ENCODE data around the gene ATP2A3. TPM values are rescaled to one million over a fixed set of nuclear protein-coding genes. Genes with fewer than 3 reads are reported as not detected.

The ATP2A3 gene
- total RNA-seq, 4 donors from 2014 or later: 0.89 to 1.4 (median 0.98) TPM

DNA sequence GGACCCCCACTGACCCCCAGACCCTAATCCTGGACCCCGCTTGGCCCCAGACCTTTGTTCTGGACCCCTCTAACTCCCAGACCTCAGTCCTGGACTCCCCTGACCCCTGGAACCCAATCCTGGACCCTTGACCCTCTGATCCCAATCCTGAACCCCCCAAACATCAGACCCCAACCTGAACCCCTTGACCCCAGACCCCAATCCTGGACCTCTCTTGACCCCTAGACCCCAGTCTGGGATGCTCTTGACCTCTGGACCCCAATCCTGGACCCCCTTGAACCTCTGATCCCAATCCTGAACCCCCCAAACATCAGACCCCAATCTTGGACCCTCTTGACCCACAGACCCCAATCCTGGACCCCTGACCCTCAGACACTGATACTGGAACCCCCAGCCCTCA lies 34.5 kb downstream of the ATP2A3 start:
- intact Hi-C loops (cut with DNase I; ENCODE audit: low total_unique reads) (no loop called here), in situ Hi-C loops (cut with MboI; ENCODE audit: low sequenced_read_pairs in 4 of 4) (no loop called here)
- Histone ChIP-seq H3K36me3 (no peaks in the 10 kb centered on the region), H3K4me3 (no peak overlapping the region), H3K4me1 (no peaks in the 10 kb centered on the region), H3K9me3 (no peaks in the 10 kb centered on the region), H3K27ac (no peak overlapping the region), H3K27me3 (no peaks in the 10 kb centered on the region)
- TF ChIP-seq POLR2A (IDR thresholded peaks at IDR 0.05): no peak
- TF ChIP-seq, protein P1, sequence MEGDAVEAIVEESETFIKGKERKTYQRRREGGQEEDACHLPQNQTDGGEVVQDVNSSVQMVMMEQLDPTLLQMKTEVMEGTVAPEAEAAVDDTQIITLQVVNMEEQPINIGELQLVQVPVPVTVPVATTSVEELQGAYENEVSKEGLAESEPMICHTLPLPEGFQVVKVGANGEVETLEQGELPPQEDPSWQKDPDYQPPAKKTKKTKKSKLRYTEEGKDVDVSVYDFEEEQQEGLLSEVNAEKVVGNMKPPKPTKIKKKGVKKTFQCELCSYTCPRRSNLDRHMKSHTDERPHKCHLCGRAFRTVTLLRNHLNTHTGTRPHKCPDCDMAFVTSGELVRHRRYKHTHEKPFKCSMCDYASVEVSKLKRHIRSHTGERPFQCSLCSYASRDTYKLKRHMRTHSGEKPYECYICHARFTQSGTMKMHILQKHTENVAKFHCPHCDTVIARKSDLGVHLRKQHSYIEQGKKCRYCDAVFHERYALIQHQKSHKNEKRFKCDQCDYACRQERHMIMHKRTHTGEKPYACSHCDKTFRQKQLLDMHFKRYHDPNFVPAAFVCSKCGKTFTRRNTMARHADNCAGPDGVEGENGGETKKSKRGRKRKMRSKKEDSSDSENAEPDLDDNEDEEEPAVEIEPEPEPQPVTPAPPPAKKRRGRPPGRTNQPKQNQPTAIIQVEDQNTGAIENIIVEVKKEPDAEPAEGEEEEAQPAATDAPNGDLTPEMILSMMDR (IDR thresholded peaks at IDR 0.05 in 4 of 5, conservative IDR thresholded peaks at IDR 0.05 in 1 of 5): no peak
- DNase-seq (no peak), ATAC-seq (no peak)

DNA sequence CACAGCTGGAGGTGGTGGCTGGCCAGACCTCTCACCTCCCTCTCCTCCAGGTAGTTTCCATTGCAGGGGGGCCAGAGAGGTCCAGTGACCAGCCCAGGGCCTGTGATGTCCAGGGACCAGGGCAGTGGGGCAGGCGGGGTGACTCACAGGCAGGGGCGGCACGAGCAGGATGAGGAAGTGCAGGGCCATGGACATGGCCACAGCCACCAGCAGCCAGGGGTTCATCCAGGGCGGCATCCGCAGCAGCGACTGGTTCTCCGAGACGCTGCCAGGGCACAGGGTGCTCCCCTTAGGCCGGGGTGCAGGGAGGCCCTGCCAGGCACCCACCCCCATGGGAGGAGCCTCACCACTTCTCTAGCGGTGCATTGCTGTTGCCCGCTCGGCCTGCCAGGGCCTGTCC lies 35.1 kb downstream of the ATP2A3 start:
- H3K9me3 ChIP-seq: no peaks in the 10 kb centered on the region
- H3K36me3 ChIP-seq: no peaks in the 10 kb centered on the region
- H3K4me1 ChIP-seq: no peaks in the 10 kb centered on the region
- ATAC-seq: no peak
- intact Hi-C loops (cut with DNase I; ENCODE audit: low total_unique reads) (no loop called here), in situ Hi-C loops (cut with MboI; ENCODE audit: low sequenced_read_pairs in 4 of 4) (no loop called here)
- DNase-seq: no peak
- H3K27ac ChIP-seq: no peak overlapping the region
- TF ChIP-seq POLR2A (IDR thresholded peaks at IDR 0.05): no peak
- TF ChIP-seq, protein P1 (IDR thresholded peaks at IDR 0.05 in 4 of 5, conservative IDR thresholded peaks at IDR 0.05 in 1 of 5): no peak
- no peak overlapping the region for H3K4me3 ChIP-seq
- no peaks in the 10 kb centered on the region for H3K27me3 ChIP-seq

DNA sequence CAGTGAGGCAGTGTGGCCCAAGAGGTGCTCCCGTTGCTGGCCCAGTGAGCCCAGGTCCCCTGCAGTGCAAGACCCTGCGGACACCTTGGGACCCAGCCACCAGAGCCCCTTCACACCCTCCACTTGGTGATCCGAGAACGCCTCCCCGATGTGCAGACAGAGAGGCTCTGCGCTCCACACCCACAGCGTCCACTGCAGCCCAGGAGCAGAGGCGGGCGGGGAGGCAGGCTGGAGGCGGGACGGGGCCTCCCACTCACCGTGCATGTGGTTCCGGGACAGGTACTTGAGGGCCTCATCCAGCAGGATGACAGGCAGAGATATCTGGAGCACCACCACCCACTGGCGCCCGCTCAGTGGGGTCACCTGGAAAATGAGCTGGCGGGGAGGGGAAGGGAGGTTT lies 35.8 kb downstream of the ATP2A3 start:
- H3K27me3 ChIP-seq: no peaks in the 10 kb centered on the region
- in situ Hi-C loops (cut with MboI; ENCODE audit: low sequenced_read_pairs in 4 of 4) (no loop called here), intact Hi-C loops (cut with DNase I; ENCODE audit: low total_unique reads) (no loop called here)

DNA sequence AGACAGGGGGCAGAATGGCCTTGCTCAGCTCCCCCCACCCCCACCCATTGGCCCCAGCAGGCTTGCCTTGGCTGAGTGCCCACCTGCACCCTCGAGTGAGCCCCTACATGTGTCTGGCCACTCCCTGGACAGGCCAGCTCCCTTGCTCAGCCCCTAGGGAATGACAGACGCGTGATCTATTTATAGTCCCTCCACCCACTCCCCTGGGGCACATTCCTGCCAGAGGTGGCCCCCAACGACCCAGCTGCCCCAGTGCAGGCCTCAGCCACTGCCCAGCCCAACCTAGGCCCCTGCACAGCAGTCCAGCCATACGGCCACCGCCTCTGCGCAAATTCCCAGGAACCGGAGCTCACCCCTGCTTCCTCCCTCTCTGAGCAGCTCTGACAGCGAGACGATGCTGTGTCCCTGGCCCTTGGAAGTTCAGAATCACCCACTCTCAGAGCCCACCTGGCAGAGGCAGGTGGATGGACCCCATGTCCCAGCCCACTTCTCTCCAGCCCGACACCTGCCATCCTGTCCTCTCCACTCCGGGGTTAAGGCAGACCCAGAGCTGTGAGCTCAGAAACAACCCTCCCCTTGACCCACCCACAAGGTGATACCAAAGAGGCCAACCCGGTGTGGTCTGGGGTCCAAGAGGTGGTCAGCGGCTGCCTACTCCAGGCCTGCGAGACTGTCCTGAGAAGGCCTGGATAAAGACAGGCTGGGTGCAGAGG lies 36.5 kb downstream of the ATP2A3 start:
- Histone ChIP-seq H3K4me3 (no peak overlapping the region), H3K36me3 (no peaks in the 10 kb centered on the region), H3K27me3 (no peaks in the 10 kb centered on the region), H3K4me1 (no peaks in the 10 kb centered on the region), H3K9me3 (no peaks in the 10 kb centered on the region), H3K27ac (no peak overlapping the region)
- in situ Hi-C loops (cut with MboI; ENCODE audit: low sequenced_read_pairs in 4 of 4): no loop called here
- TF ChIP-seq, protein P1 (IDR thresholded peaks at IDR 0.05 in 4 of 5, conservative IDR thresholded peaks at IDR 0.05 in 1 of 5): no peak
- no peak for TF ChIP-seq POLR2A (IDR thresholded peaks at IDR 0.05)
- ATAC-seq (no peak), DNase-seq (no peak)
- intact Hi-C loops (cut with DNase I; ENCODE audit: low total_unique reads): no loop called here

More for the DNA sequence above, 35.8 kb downstream of the ATP2A3 start:
- H3K4me1 ChIP-seq: no peaks in the 10 kb centered on the region
- H3K36me3 ChIP-seq: no peaks in the 10 kb centered on the region
- H3K4me3 ChIP-seq: no peak overlapping the region
- ATAC-seq: no peak
- H3K27ac ChIP-seq: no peak overlapping the region
- H3K9me3 ChIP-seq: no peaks in the 10 kb centered on the region
- TF ChIP-seq, protein P1 (IDR thresholded peaks at IDR 0.05 in 4 of 5, conservative IDR thresholded peaks at IDR 0.05 in 1 of 5): no peak
- no peak for TF ChIP-seq POLR2A (IDR thresholded peaks at IDR 0.05)
- no peak for DNase-seq

All from gastrocnemius medialis (tissue), 4 donors.